ENCODE results near the gene LSM2.
"Not testable (repeated sequence)": the region's sequence is repeated elsewhere in the genome, so short reads cannot be mapped to it uniquely, and the experiment has no call there.

The LSM2 gene

DNA sequence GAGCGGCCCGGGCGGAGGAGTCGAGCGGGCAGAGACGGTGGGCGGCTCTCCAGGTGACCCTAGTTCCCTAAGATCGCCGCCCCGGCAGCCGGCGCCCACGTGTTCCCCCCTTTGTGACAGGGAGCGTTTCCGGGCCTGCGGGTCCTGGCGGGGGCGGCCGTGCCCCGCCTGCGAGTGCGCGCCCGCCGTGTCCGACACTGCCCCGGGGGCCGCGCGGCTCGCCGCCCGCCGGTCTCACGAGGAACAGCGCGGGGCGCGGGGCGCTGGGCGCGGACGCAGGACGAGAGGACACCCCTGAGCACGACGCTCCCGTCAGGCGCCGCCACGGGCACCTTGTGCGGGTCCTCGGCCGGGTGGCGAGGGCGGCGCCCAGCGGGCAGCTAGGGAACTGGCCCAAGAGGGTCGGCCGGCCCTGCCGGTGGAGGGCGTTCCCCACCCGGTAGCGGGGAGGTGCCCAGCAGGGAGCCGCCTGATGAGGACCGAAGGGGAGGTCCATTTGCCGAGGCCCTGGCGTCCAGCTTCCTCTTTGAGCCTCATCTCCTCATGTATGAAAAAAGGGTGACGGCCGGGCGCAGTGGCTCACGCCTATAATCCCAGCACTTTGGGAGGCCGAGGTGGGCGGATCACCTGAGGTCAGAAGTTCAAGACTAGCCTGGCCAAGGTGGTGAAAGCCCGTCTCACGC is 11.0 kb downstream of the LSM2 start, which contains the start of gene VARS1:
TSS of gene VARS1 (minus strand) at position 137 of the 683 bp plus-strand sequence. CDS start 535 bp downstream, outside the sequence.
- DNase-seq, result peak; percentile 66

GRCh38 chr6:31794866-31795615 is 11.7 kb downstream of the LSM2 start:
- no peak for DNase-seq

- no peak for DNase-seq
Measured at GRCh38 chr6:31794294-31794865, 12.4 kb downstream of the LSM2 start.

GRCh38 chr6:31793927-31794245 is 12.9 kb downstream of the LSM2 start:
- not testable (repeated sequence) for DNase-seq

GRCh38 chr6:31792761-31793171 is 14.0 kb downstream of the LSM2 start:
- no peak for DNase-seq

DNA sequence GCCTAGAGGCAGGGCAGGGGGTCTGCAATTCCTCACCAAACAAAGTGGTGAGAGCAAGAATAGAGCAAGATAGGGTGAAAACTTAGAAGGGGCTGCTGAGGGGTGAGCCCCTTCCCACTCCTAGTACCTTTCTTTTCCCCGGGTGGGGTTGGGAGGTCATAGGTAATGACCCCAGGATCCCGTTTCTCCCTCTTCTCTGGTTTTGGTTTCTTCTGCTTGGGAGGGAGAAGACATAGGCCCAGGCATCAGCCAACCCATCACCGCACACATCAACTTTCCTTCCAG is 14.7 kb downstream of the LSM2 start:
- DNase-seq, result no peak

- no peak for DNase-seq
Measured at GRCh38 chr6:31791324-31792089, 15.3 kb downstream of the LSM2 start.

- DNase-seq, result no peak
Measured at GRCh38 chr6:31785475-31785874, 21.3 kb downstream of the LSM2 start.

GRCh38 chr6:31784098-31784925 is 22.5 kb downstream of the LSM2 start:
- DNase-seq, result no peak

GRCh38 chr6:31782126-31782855 is 24.5 kb downstream of the LSM2 start:
- DNase-seq, result no peak

- DNase-seq, result no peak
Measured at GRCh38 chr6:31781244-31782125, 25.3 kb downstream of the LSM2 start.

- DNase-seq, result no peak
Measured at GRCh38 chr6:31780507-31781243, 26.1 kb downstream of the LSM2 start.

GRCh38 chr6:31779908-31780307 is 26.9 kb downstream of the LSM2 start:
- DNase-seq, result no peak

DNA sequence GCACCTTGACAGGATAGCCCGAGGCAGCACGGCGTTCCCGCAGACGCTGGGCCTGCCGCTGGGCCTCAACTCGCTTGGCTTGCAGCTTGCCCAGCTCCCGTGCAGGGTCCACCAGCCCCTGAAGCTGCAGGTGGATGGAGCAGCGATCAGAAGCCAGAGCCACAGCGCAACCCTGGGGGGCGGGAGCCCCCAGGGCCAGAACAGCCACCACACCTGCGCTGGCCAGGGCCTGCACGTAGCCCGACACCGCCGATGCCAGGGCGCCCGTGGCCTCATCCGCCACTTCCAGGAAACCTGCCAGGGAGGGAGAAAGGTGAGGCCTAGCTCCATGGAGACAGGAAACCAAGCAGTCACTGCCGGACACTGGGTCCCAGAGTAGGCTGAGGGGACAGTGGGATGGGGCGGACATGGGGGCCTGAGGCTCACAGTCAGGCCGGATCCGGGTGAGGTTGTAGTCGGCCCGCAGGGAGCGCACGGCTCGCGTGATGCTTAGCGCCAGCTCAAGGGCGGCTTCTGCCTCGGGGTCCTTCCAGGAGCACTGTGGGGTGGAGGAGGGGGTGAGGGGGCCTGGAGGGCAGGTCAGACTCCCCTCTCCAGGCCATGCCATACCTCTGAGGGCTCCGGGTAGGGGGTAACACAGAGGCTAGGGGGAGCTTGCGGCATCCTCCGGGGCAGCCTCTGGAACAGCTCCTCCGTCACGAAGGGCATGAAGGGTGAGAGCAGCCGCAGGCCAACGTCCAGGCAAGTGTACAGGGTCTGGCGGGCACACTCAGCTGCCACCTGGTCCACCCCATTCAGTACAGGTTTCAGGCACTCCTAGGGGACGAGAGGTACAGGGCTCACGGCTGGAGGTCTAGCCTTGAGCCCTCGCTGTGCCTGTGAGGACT is 27.5 kb downstream of the LSM2 start:
- no peak for DNase-seq

- DNase-seq, result no peak
Measured at GRCh38 chr6:31778193-31778592, 28.6 kb downstream of the LSM2 start.

GRCh38 chr6:31777667-31778050 is 29.1 kb downstream of the LSM2 start:
- DNase-seq, result no peak

DNA sequence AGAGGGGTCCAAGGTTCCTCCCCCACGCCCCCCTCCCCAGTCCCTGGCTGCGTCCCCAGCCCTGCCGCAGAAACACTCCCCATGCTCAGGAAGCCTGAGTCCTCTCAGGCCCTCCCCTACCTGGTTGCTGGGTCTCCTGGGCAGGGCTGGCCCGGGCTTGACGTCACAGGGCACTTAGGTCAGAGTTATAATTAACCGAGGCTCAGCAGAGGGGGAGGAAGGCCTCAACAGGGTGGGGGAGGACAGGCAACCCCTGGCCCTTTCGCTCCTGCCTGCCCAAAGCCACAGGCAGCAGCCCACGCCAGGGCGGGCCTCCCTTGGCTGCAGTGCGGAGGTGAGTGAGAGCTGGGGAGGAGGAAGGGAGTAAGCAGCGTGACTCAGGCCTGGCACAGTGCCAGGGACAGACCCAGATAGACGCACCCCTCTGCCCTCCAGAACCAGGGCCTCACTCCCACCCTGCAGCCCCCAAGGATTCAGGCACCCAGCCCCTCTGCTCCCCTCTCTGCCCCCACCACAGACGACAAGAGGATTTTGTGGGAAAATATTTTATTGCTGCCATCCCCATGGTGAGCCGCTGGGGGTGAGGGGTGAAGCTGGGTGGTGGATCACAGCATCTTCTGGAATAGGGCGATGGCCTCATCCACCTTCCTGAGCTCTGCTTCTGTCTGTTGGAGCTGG is 29.6 kb downstream of the LSM2 start, which contains the start of gene VWA7:
TSS of gene VWA7 (minus strand) at position 340 of the 678 bp plus-strand sequence. CDS start 549 bp downstream, outside the sequence.
- DNase-seq, result peak; percentile 40

GRCh38 chr6:31776485-31776988 is 30.2 kb downstream of the LSM2 start:
- no peak for DNase-seq

All from NCI-H1417 treated with DMSO at 0.1 percent for 48 hours (cell line).